Nephron (organoid): ENCODE results near the gene FKBP14.

Experiments used
- H3K27ac Mint-ChIP-seq, 3 experiments: 2 replicates each; pipeline ENCODE4 v1.8.0; 2020; ENCODE audit warnings: mixed read lengths in 3 of 3, mild to moderate bottlenecking in 2 of 3, moderate library complexity in 1 of 3
- H3K27me3 Mint-ChIP-seq: 2 replicates; pipeline ENCODE4 v1.8.0; 2021; ENCODE audit warnings: low read depth, mild to moderate bottlenecking, moderate library complexity, mixed read lengths
- H3K36me3 Mint-ChIP-seq: 2 replicates; pipeline ENCODE4 v1.8.0; 2020; ENCODE audit warnings: low read depth, mixed read lengths
- H3K4me1 Mint-ChIP-seq: 2 replicates; pipeline ENCODE4 v1.8.0; 2020; ENCODE audit warnings: mixed read lengths
- H3K4me3 Mint-ChIP-seq, 3 experiments: 2 replicates each; pipeline ENCODE4 v1.8.0; 2020; ENCODE audit warnings: mild to moderate bottlenecking in 3 of 3, mixed read lengths in 3 of 3, moderate library complexity in 2 of 3
- H3K9me3 Mint-ChIP-seq: 2 replicates; pipeline ENCODE4 v1.8.0; 2020; ENCODE audit warnings: mixed read lengths
- CTCF ChIP-seq, 3 experiments: fragments of 200-600 bp; sonication (generic); IDR thresholded peaks; one replicate each; pipeline ENCODE4 v1.5.0; 2021; ENCODE audit warnings: antibody characterized with exemption in 3 of 3; ENCODE audit not compliant: unreplicated experiment in 3 of 3

Gene FKBP14

GRCh38 chr7:30023524-30023923 is 3.0 kb downstream of the FKBP14 start:
- Mint-ChIP-seq H3K9me3 (no peaks in the 10 kb centered on the region), H3K4me3 (peak overlapping the region; percentile 46 to 70 (median 64)), H3K27me3 (no peaks in the 10 kb centered on the region), H3K4me1 (peaks cover 47% of the 10 kb centered on the region), H3K27ac (peak overlapping the region in 1 of 3 experiments; percentile 21), H3K36me3 (peaks cover 4% of the 10 kb centered on the region)
- TF ChIP-seq CTCF (IDR thresholded peaks at IDR 0.05; ENCODE audit: unreplicated experiment in 3 of 3) = no peak

- Mint-ChIP-seq H3K27me3 (no peaks in the 10 kb centered on the region), H3K27ac (no peak overlapping the region), H3K4me3 (peak overlapping the region in 1 of 3 experiments; percentile 70), H3K36me3 (peaks cover 8% of the 10 kb centered on the region), H3K9me3 (no peaks in the 10 kb centered on the region), H3K4me1 (peaks cover 46% of the 10 kb centered on the region)
- no peak for TF ChIP-seq CTCF (IDR thresholded peaks at IDR 0.05; ENCODE audit: unreplicated experiment in 3 of 3)
Measured at GRCh38 chr7:30022991-30023390, 3.5 kb downstream of the FKBP14 start.

GRCh38 chr7:30020535-30020934 is 6.0 kb downstream of the FKBP14 start:
- Mint-ChIP-seq H3K4me1 (peaks cover 24% of the 10 kb centered on the region), H3K27ac (no peak overlapping the region), H3K36me3 (peaks cover 17% of the 10 kb centered on the region), H3K27me3 (no peaks in the 10 kb centered on the region), H3K4me3 (no peak overlapping the region), H3K9me3 (no peaks in the 10 kb centered on the region)
- no peak for TF ChIP-seq CTCF (IDR thresholded peaks at IDR 0.05; ENCODE audit: unreplicated experiment in 3 of 3)

GRCh38 chr7:30019960-30020359 is 6.5 kb downstream of the FKBP14 start:
- Mint-ChIP-seq H3K27me3 (no peaks in the 10 kb centered on the region), H3K4me3 (no peak overlapping the region), H3K4me1 (peaks cover 18% of the 10 kb centered on the region), H3K9me3 (no peaks in the 10 kb centered on the region), H3K27ac (no peak overlapping the region), H3K36me3 (peaks cover 17% of the 10 kb centered on the region)
- no peak for TF ChIP-seq CTCF (IDR thresholded peaks at IDR 0.05; ENCODE audit: unreplicated experiment in 3 of 3)

GRCh38 chr7:30019387-30019786 is 7.1 kb downstream of the FKBP14 start:
- Mint-ChIP-seq H3K27me3 (no peaks in the 10 kb centered on the region), H3K36me3 (peaks cover 21% of the 10 kb centered on the region), H3K4me3 (no peak overlapping the region), H3K4me1 (peaks cover 13% of the 10 kb centered on the region), H3K27ac (no peak overlapping the region), H3K9me3 (no peaks in the 10 kb centered on the region)
- no peak for TF ChIP-seq CTCF (IDR thresholded peaks at IDR 0.05; ENCODE audit: unreplicated experiment in 3 of 3)

- Mint-ChIP-seq H3K27ac (no peak overlapping the region), H3K27me3 (no peaks in the 10 kb centered on the region), H3K36me3 (peaks cover 25% of the 10 kb centered on the region)
Measured at GRCh38 chr7:30018451-30018850, 8.1 kb downstream of the FKBP14 start.

More at GRCh38 chr7:30018451-30018850, 8.1 kb downstream of the FKBP14 start:
- TF ChIP-seq CTCF (IDR thresholded peaks at IDR 0.05; ENCODE audit: unreplicated experiment in 3 of 3) = no peak
- no peak overlapping the region for H3K4me3 Mint-ChIP-seq
- H3K9me3 Mint-ChIP-seq = no peaks in the 10 kb centered on the region
- peaks cover 7% of the 10 kb centered on the region for H3K4me1 Mint-ChIP-seq
